DND-41 (cell line): ENCODE results near the gene LPAR1.

Source experiments
- ATAC-seq: fragments of 200-7000 bp; cut with Tn5 transposase; 3 replicates; pipeline ENCODE4 v1.9.1; 2021; ENCODE audit warnings: low read depth; ENCODE audit not compliant: insufficient read depth
- DNase-seq: peaks from one replicate; pipeline ENCODE4 v3.0.0-alpha.2; 2020
- H2AFZ ChIP-seq: 2 replicates; pipeline ENCODE4 v1.6.0; 2012; ENCODE audit warnings: low read depth, low read length
- H3K27ac ChIP-seq: 2 replicates; pipeline ENCODE4 v1.5.1; 2012; ENCODE audit warnings: low read length, inconsistent platforms
- H3K27me3 ChIP-seq: fragments of 200-600 bp; sonication (generic); 2 replicates; pipeline ENCODE4 v1.6.0; 2012; ENCODE audit warnings: low read length, mild to moderate bottlenecking, inconsistent platforms; ENCODE audit not compliant: insufficient read depth, poor library complexity
- H3K36me3 ChIP-seq: 2 replicates; pipeline ENCODE4 v1.5.1; 2012; ENCODE audit warnings: low read length, inconsistent platforms; ENCODE audit not compliant: insufficient read depth
- H3K4me1 ChIP-seq: 2 replicates; pipeline ENCODE4 v1.5.1; 2012; ENCODE audit warnings: mild to moderate bottlenecking, low read length; ENCODE audit not compliant: insufficient read depth
- H3K4me2 ChIP-seq: 2 replicates; pipeline ENCODE4 v1.6.0; 2012; ENCODE audit warnings: mild to moderate bottlenecking, moderate library complexity, low read length, inconsistent platforms; ENCODE audit not compliant: insufficient read depth
- H3K4me3 ChIP-seq, 2 experiments: fragments of 200-600 bp in 1 of 2; shearing (Covaris generic) in 1 of 2; 2 replicates each; pipeline ENCODE4 v1.5.1; 2012 to 2016; ENCODE audit warnings: inconsistent platforms in 2 of 2, low read length in 2 of 2, mild to moderate bottlenecking in 2 of 2, low read depth in 1 of 2, moderate library complexity in 1 of 2
- H3K79me2 ChIP-seq: 2 replicates; pipeline ENCODE4 v1.6.0; 2012; ENCODE audit warnings: low read length, inconsistent platforms; ENCODE audit not compliant: insufficient read depth
- H3K9ac ChIP-seq: 2 replicates; pipeline ENCODE4 v1.6.0; 2012; ENCODE audit warnings: low read depth, mild to moderate bottlenecking, inconsistent platforms, low read length, moderate library complexity
- H3K9me3 ChIP-seq: 2 replicates; pipeline ENCODE4 v1.5.1; 2012; ENCODE audit warnings: low read length, moderate library complexity, mild to moderate bottlenecking, inconsistent platforms; ENCODE audit not compliant: insufficient read depth, severe bottlenecking
- H4K20me1 ChIP-seq: 2 replicates; pipeline ENCODE4 v1.6.0; 2012; ENCODE audit warnings: low read length; ENCODE audit not compliant: insufficient read depth
- CTCF ChIP-seq: IDR thresholded peaks from 2 replicates; pipeline ENCODE4 v1.5.1; 2012; ENCODE audit warnings: borderline replicate concordance, low read length, moderate library complexity, mild to moderate bottlenecking; ENCODE audit not compliant: poor library complexity, severe bottlenecking; ENCODE audit errors: extremely low read depth
- EZH2 ChIP-seq: IDR thresholded peaks from 3 replicates; pipeline ENCODE4 v1.6.1; 2012; ENCODE audit warnings: borderline replicate concordance, low read depth, mild to moderate bottlenecking, moderate library complexity, low read length, inconsistent platforms; ENCODE audit not compliant: severe bottlenecking

The LPAR1 gene

GRCh38 chr9:110886832-110887231 is 151.4 kb downstream of the LPAR1 start:
- TF ChIP-seq CTCF: no peak
- no peak for TF ChIP-seq EZH2
- H3K79me2 ChIP-seq: no peaks in the 10 kb centered on the region
- H3K9ac ChIP-seq: no peak overlapping the region
- no peak overlapping the region for H3K4me3 ChIP-seq
- H2AFZ ChIP-seq: no peak overlapping the region
- no peak overlapping the region for H3K4me2 ChIP-seq
- no peaks in the 10 kb centered on the region for H3K4me1 ChIP-seq
- ATAC-seq (no peak), DNase-seq (no peak)
- H4K20me1 ChIP-seq: no peaks in the 10 kb centered on the region
- H3K27ac ChIP-seq: no peak overlapping the region
- H3K36me3 ChIP-seq: no peaks in the 10 kb centered on the region
- H3K9me3 ChIP-seq: no peaks in the 10 kb centered on the region
- no peaks in the 10 kb centered on the region for H3K27me3 ChIP-seq

- Histone ChIP-seq H3K4me3 (no peak overlapping the region), H3K79me2 (no peaks in the 10 kb centered on the region), H2AFZ (no peak overlapping the region), H4K20me1 (no peaks in the 10 kb centered on the region), H3K9me3 (no peaks in the 10 kb centered on the region), H3K4me1 (no peaks in the 10 kb centered on the region), H3K36me3 (no peaks in the 10 kb centered on the region), H3K27me3 (no peaks in the 10 kb centered on the region), H3K27ac (no peak overlapping the region), H3K9ac (no peak overlapping the region), H3K4me2 (no peak overlapping the region)
- DNase-seq (no peak), ATAC-seq (no peak)
- TF ChIP-seq CTCF: no peak
Observed at GRCh38 chr9:110880189-110880588, 158.1 kb downstream of the LPAR1 start.

- H3K27ac ChIP-seq: no peak overlapping the region
- TF ChIP-seq CTCF (no peak), EZH2 (no peak)
- no peak overlapping the region for H3K9ac ChIP-seq
- no peaks in the 10 kb centered on the region for H4K20me1 ChIP-seq
- H3K9me3 ChIP-seq: no peaks in the 10 kb centered on the region
- no peak overlapping the region for H3K4me3 ChIP-seq
- no peak overlapping the region for H2AFZ ChIP-seq
- DNase-seq (no peak), ATAC-seq (no peak)
- no peaks in the 10 kb centered on the region for H3K36me3 ChIP-seq
- no peak overlapping the region for H3K4me2 ChIP-seq
- H3K27me3 ChIP-seq: no peaks in the 10 kb centered on the region
- no peaks in the 10 kb centered on the region for H3K79me2 ChIP-seq
- H3K4me1 ChIP-seq: no peaks in the 10 kb centered on the region
Observed at GRCh38 chr9:110877374-110877773, 160.9 kb downstream of the LPAR1 start.

- no peaks in the 10 kb centered on the region for H3K4me1 ChIP-seq
Observed at GRCh38 chr9:110876929-110877328, 161.3 kb downstream of the LPAR1 start.

More at GRCh38 chr9:110876929-110877328, 161.3 kb downstream of the LPAR1 start:
- Histone ChIP-seq H3K79me2 (no peaks in the 10 kb centered on the region), H2AFZ (no peak overlapping the region), H3K27me3 (no peaks in the 10 kb centered on the region), H4K20me1 (no peaks in the 10 kb centered on the region), H3K36me3 (no peaks in the 10 kb centered on the region), H3K27ac (no peak overlapping the region), H3K9ac (no peak overlapping the region), H3K4me2 (no peak overlapping the region), H3K9me3 (no peaks in the 10 kb centered on the region), H3K4me3 (no peak overlapping the region)
- ATAC-seq: no peak
- no peak for DNase-seq
- TF ChIP-seq EZH2: no peak
- TF ChIP-seq CTCF: no peak
